Renal pelvis (tissue), 4 donors: ENCODE results near the gene TMED8. TPM values are rescaled to one million over a fixed set of nuclear protein-coding genes. Genes with fewer than 3 reads are reported as not detected.

ENCODE experiments used
- DNase-seq: peaks from one replicate; pipeline ENCODE4 v3.0.0-alpha.2; 2013
- polyA plus RNA-seq, 3 donors: library from polyadenylated mRNA; unstranded; fragments of 120-200 nt; gene quantifications; one replicate each; pipeline ENCODE4 v1.2.1, GENCODE V29; 2013; ENCODE audit not compliant: insufficient read length in 3 of 3

The TMED8 gene
- polyA plus RNA-seq, 3 donors: 18.1 to 25.4 (median 24.5) TPM

DNA sequence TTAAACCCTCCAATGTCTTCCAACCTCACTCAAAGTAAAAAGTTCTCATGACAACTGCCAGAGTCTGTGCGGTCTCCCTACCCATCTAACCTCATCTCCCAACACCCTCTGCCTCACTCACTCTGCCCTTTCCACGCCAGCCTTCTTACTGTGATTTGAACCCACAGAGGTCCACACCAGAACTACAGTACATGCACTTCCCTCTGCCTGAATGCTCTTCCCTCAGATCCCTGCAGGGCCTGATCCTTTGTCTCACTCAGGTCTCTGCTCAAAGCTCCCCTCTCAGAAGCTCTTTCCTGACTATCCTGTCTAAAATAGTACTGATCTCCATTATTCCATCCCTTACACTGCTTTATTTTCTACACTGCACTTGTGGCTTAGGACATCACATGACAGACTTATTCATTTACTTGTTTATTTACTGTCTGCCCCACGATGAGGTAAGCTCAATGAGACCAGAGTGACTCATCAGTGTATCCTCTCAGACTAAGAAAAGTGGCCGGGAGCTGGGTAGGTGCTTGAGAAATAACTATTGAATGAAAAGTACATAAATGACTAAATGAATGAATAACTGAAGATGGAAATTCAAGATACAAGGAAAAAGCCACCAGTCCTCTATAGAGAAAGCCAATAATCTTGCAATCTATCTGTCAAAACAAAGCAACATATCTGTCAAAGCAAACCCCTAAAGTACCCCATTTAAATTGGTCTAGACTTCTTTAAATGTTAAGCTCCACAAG lies 73.3 kb downstream of the TMED8 start:
- no peak for DNase-seq

DNA sequence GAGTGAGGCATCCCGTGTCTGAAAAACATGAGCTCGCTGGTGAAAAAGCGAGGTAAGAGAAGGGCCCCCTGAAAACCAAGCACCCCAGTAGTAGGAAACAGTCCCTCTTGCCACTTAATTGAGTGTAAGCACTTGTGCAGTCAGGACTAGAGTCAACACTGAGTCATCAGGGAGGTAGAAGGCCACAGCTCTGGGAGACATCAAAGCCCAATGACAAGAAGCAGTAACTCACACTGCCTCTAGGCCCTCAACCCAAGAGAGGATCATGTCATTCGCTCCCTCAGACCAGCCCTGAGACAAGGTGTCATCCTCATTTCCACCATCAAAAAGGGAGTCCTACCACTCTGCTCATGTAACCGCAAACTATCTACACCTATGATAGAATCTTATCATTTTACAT lies 74.0 kb downstream of the TMED8 start:
- DNase-seq: no peak

- peak; percentile 81 for DNase-seq
These were observed 75.8 kb downstream of the TMED8 start for GRCh38 chr14:77301103-77301502.

GRCh38 chr14:77299771-77300170 lies 77.1 kb downstream of the TMED8 start:
- DNase-seq: no peak

GRCh38 chr14:77296906-77297305 lies 80.0 kb downstream of the TMED8 start:
- DNase-seq: no peak

DNA sequence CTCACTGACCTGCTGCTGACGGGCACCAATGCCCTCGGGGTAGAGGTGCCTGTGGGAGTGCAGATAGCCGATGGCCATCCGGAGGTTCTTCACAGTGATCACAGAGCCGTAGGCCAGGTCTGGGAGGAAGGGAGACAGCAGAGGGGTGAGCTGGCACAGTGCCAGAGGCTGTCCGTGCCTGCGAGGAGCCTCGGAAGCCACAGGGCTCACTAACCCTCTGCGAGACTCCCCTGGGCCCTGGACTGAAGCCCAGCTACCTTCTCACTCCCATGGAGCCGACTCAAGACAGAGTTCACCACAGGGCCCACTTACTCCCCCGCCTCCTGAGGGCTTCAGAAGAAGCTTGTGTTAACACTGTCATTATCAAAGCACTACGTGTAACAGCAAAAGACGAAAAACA lies 80.7 kb downstream of the TMED8 start:
- no peak for DNase-seq

DNA sequence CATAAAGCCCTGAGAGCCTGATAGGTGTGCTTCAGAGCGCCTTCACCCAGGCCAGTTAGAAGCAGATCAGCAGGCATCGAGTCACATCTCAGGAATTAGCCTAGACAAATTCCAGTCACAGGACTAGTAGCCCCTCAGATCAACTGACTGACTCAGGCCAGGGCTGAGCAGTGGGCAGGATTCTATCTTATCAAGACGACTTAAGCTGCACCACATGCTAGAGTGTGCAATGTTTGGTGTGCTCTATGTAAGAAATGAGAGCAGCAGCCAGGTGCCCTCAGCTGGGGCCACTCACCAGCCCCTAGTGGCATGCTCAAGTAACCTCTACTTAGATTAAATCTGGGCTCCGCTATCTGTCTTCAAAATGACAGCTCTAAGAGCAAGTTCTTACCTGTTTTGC lies 86.2 kb downstream of the TMED8 start:
- no peak for DNase-seq

DNA sequence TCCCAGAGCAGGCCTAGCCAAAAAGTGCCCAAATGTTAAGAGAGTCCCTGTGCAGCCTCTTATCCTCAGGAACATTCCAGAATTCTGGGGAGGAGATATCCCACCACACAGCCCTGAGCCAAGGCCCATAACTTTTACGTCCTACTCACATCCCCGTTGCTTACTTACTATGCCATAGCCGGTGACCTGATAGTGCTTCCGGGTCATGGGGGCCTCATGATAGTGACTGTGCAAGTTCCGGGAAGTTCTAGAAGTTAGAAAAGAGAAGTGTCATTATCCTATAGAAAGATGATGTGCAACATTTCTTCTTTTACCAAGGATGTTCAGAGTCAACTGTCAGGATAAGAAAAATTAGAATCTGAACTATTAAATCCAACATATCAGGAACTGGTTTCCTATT lies 90.3 kb downstream of the TMED8 start:
- no peak for DNase-seq

Other genes with a start within 250 kb of the TMED8 start
- gene ZDHHC22, start 235.3 kb downstream of the TMED8 start, polyA plus RNA-seq: under 1 TPM; 0.19 to 0.64 (median 0.58) TPM
- gene TMEM63C, start 195.3 kb downstream of the TMED8 start, polyA plus RNA-seq: 1 to 10 TPM; 2.2 to 2.6 (median 2.4) TPM
- not detected for gene NGB, start 105.9 kb downstream of the TMED8 start, polyA plus RNA-seq
- 10 to 100 TPM; 36.6 to 54.2 (median 44.1) TPM for gene POMT2, start 56.2 kb downstream of the TMED8 start, polyA plus RNA-seq
- gene GSTZ1, start 56.1 kb downstream of the TMED8 start, polyA plus RNA-seq: 10 to 100 TPM; 31.8 to 33.6 (median 33.5) TPM
- 10 to 100 TPM in 1 of 3 donors, 1 to 10 TPM in 2; 8.0 to 10.8 (median 8.3) TPM for gene SAMD15, start 285 bp upstream of the TMED8 start, polyA plus RNA-seq
- gene NOXRED1, start 46.4 kb upstream of the TMED8 start, polyA plus RNA-seq: 1 to 10 TPM; 2.0 to 4.5 (median 2.8) TPM
- 10 to 100 TPM; 29.7 to 32.0 (median 31.3) TPM for gene VIPAS39, start 80.5 kb upstream of the TMED8 start, polyA plus RNA-seq
- gene AHSA1, start 81.0 kb upstream of the TMED8 start, polyA plus RNA-seq: 100 to 1,000 TPM; 173 to 234 (median 209) TPM
- gene ISM2, start 121.7 kb upstream of the TMED8 start, polyA plus RNA-seq: 1 to 10 TPM; 2.1 to 2.9 (median 2.7) TPM
- gene SPTLC2, start 239.5 kb upstream of the TMED8 start, polyA plus RNA-seq: 10 to 100 TPM; 64.8 to 77.3 (median 67.5) TPM